ENCODE data around the gene SETD2.

- no peak for TF ChIP-seq CTCF (IDR thresholded peaks at IDR 0.05)
- TF ChIP-seq POLR2A (IDR thresholded peaks at IDR 0.05), result no peak
Observed at GRCh38 chr3:47065681-47066080, 98.2 kb downstream of the SETD2 start.

Measured in lower leg skin (tissue), 3 donors.